OCI-LY7 (cell line): Measurements from ENCODE around the gene HS6ST3.

ENCODE experiments used
- CTCF ChIP-seq: fragments of 200-600 bp; sonication (generic); conservative IDR thresholded peaks from 2 replicates; pipeline ENCODE4 v1.5.1; 2014; ENCODE audit warnings: mild to moderate bottlenecking, antibody characterized with exemption, low read length, moderate library complexity, mixed read lengths
- EZH2phosphoT487 ChIP-seq: fragments of 200-600 bp; sonication (generic); IDR thresholded peaks from 2 replicates; pipeline ENCODE4 v1.6.1; 2018; ENCODE audit warnings: low read depth, borderline replicate concordance, mild to moderate bottlenecking, mixed run types, antibody characterized with exemption, low read length, moderate library complexity, mixed read lengths

- TF ChIP-seq CTCF: no peak
- TF ChIP-seq EZH2phosphoT487: no peak
These were observed 620.4 kb downstream of the HS6ST3 start for GRCh38 chr13:96710166-96710862.
